Measurements from ENCODE around the gene RAD52. TPM values are rescaled to one million over a fixed set of nuclear protein-coding genes. Genes with fewer than 3 reads are reported as not detected.
"Not testable (repeated sequence)": the region's sequence is repeated elsewhere in the genome, so short reads cannot be mapped to it uniquely, and the experiment has no call there.

The RAD52 gene
- polyA plus RNA-seq, 3 donors = 22.3 to 26.0 (median 24.5) TPM

DNA sequence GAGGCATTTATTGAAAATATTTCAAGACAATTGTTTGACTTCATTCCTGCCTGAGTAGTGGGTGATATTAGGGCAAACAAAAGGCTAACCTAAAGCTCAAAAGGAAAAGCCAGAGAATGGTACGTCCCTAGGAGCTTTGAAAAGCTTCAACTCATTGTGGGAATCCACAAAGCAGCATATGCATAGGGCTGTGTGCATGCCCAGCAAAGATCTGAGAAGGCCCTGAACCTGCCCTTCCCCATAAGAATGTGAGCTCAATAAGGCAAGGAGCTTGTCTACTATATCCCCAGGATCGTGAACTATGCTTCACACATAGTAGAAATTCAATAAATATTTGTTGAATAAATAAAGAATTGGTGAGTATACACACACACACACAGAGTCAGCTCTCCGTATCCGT, 19.1 kb upstream of the RAD52 start:
- no peak for DNase-seq (ENCODE audit: low read depth in 3 of 3, low spot score in 2 of 3)

DNA sequence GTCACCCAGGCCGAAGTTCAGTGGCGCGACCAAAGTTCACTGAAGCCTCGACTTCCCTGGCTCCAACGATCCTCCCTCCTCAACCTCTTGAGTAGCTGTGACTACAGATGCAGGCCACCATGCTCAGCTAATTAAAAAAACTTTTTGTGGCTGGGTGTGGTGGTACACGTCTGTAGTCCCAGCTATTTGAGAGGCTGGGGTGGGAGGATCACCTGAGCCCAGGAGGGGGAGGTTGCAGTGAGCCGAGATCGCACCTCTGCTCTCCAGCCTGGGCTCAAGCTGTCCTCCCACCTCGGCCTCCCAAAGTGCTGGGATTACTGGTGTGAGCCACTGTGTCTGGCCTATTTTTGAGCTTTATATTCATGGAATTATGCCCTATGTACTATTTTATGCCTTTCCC, 18.1 kb upstream of the RAD52 start:
- no peak for DNase-seq (ENCODE audit: low read depth in 3 of 3, low spot score in 2 of 3)

DNA sequence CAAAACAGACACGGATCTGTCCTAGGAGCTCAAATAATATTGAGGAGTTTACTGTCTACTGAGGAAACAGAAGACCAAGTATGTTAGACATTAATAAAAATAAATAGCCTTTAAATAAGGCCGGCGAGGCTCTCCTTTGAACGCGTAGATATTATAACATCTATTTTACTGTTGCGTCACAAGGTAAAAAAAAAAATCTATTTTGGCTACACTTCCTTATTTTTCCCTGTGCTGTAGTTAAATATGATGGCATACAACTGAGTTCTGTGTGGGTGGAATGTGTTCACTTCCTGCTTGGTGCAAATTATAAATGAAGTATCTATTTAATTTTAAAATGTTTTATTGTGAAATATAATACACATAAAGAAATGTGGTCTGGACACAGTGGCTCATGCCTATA, 17.2 kb upstream of the RAD52 start:
- no peak for DNase-seq (ENCODE audit: low read depth in 3 of 3, low spot score in 2 of 3)

DNA sequence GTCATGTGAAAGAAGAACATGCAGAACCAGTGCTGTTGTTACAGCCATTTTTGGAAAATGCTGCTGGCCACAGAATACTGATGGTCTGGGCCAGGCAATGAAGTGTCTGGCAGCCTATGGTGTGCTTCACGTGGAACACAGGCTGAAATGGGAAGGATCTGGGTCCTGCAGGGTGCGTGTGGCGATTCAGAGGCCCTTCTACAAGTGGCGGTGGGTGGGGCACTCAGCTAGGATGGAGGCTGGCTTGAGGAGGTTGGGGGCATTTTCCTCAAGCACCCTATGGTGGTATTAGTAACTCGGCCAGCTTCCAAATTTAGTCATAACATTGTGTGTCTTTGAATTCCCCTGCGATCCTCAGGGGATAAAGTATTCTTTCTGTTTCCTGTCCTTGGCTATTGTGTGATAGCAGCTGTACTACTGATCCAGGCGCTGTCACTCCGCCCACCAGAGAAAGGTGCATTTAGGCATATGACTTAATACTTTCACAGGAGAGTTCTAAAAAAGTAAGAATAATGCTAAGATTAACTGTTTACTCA, 9.2 kb upstream of the RAD52 start:
- DNase-seq (ENCODE audit: low read depth in 3 of 3, low spot score in 2 of 3) = no peak

DNA sequence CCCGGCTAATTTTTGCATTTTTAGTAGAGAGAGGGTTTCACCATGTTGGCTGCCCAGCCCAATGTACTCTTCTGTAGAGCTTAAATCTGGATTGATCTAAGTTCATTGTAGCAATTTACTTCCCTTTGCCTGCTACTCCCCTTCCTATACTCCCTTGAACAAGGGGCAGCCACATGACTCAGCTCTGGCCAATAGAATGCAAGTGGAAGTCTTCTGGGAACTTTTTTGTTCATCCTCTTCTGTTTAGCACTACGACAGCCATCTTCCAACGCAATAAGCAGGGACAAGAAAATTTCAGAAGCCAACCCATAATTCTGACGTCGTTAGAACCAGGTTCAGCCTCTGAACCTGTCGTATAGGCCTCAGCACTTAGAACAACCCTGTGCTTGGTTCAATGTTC, 6.4 kb upstream of the RAD52 start:
- no peak for DNase-seq (ENCODE audit: low read depth in 3 of 3, low spot score in 2 of 3)

DNA sequence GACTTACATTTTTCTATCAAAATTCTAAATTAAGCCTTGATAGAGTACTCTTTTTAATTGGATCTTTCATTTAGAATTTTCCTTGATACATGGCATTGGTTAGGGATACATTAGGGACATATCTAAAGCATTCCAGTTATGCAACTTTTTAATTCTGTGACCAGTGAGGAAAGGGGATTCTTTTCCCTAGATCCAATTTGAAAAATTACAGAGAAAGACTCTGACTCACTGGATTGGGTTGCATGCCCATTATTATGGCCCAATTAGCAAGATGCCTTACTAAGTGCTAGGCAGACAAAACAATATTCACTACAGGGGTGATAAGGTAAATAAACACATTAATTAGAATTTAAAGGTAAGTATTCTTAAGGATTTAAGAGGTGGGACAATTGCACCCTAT, 5.2 kb upstream of the RAD52 start:
- no peak for DNase-seq (ENCODE audit: low read depth in 3 of 3, low spot score in 2 of 3)

DNA sequence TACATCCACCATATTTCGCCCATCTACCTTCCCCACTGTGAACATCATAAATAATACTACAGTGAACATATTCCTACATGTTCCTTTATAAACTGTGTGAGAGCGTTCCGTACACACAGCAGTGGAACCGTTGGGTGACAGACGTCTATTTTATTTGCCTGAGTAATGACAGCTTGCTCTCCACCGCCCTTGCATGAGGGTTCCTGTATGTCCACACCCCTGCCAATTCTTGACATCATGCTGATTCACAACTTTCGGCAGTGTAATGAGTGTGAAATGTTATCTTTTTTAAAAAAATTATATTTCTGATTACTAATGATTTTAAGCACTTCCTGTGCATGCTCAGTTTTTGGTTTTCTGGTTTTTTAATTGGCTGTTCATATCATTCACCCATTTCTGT, 4.3 kb upstream of the RAD52 start:
- DNase-seq (ENCODE audit: low read depth in 3 of 3, low spot score in 2 of 3) = no peak

DNA sequence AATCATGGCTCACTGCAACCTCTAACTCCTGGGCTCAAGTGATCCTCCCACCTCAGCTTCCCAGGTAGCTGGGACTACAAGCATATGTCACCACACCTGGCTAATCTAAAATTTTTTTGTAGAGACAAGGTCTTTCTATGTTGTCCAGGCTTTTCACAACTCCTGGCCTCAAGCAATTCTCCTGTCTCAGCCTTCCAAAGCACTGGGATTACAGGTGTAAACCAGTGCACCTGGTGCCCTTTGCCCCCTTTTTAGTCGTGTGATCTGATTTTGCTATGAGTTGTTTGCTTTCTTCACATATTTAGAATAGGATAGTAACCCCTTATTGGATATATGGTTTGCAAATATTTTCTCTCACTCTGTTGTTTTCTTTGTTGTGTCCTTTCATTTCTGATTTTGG, 1.7 kb upstream of the RAD52 start:
- no peak for DNase-seq (ENCODE audit: low read depth in 3 of 3, low spot score in 2 of 3)

DNA sequence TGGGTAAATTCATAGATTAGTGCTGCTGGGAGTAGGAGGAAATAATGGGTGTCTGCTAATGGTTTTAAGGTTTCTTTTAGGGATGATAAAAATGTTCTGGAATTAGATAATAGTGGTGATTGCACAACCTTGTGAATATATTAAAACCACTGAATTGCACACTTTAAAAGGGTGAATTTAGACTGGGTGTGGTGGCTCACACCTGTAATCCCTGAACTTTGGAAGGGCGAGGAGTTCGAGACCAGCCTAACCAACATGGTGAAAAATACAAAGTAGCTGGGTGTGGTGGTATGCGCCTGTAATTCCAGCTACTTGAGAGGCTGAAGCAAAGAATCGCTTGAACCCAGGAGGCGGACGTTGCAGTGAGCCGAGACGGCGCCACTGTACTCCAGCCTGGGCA, 1.3 kb downstream of the RAD52 start:
- DNase-seq (ENCODE audit: low read depth in 3 of 3, low spot score in 2 of 3) = no peak

DNA sequence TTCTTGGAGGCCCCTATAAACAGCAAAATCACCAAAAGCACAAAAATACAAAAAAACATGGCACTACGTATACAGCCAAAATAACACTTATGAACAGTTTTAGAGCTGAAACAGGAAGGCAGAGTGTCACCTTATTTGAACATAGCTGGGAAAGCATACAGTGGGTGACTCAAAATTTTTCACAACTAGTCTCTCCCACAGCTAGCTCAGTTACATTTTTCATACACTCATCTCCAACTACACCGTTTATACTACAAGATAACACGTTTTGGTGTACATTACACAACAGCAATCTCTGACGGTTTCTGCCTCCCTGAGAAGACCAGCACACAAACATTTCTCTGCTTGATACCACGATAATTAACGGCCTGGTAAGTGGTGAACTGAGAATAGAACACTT, 2.9 kb downstream of the RAD52 start:
- no peak for DNase-seq (ENCODE audit: low read depth in 3 of 3, low spot score in 2 of 3)

DNA sequence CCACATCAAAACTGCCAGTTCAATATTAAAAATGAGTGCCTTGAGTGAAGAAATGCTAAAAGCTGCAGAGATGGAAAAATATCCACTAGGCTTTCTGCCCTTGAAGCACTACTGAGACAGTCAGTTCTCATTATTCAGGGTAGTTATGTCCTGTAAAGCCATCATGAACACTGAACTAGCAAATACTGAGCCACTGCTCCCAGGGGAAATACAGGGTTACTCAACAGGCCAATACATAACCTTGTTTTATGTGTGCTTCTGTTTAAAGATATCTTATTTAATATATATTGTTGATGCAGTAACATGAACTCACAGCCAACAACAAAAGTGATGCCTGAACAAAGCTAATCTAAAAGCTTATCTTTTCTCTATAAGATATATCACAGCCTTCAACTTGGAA, 3.3 kb downstream of the RAD52 start:
- no peak for DNase-seq (ENCODE audit: low read depth in 3 of 3, low spot score in 2 of 3)

DNA sequence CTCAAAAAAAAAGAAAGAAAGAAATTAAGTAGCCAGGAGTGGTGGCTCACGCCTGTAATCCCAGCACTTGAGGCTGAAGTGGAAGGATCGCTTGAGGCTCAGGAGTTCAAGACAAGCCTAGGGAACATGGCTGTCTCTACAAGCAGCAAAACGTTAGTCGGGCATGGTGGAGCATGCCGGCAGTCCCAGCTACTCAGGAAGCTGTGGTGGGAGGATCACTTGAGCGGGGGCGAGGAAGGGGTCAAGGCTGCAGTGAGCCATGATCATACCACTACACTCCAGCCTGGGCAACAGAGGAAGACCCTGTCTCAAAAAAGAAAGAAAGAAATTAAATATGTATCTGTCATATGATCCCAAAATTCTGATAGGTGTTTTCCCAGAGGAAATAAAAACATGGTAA, 5.3 kb downstream of the RAD52 start:
- DNase-seq (ENCODE audit: low read depth in 3 of 3, low spot score in 2 of 3) = no peak

DNA sequence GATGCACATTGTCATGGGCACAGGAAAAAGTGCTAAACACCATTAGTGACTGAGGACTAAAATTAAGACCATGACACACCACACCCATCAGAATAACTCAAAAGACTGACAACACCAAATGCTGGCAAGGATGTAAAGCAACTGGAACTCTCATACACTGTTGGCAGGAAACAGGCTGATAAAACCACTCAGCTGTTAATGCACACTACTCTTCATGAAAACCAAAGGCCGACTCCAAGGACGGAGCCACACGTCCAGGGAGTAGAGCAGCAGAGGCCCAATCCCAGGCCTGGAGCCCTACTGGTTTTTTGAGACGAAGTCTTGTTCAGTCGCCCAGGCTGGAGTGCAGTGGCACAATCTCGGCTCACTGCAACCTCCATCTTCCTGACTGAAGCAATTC, 6.4 kb downstream of the RAD52 start:
- no peak for DNase-seq (ENCODE audit: low read depth in 3 of 3, low spot score in 2 of 3)

DNA sequence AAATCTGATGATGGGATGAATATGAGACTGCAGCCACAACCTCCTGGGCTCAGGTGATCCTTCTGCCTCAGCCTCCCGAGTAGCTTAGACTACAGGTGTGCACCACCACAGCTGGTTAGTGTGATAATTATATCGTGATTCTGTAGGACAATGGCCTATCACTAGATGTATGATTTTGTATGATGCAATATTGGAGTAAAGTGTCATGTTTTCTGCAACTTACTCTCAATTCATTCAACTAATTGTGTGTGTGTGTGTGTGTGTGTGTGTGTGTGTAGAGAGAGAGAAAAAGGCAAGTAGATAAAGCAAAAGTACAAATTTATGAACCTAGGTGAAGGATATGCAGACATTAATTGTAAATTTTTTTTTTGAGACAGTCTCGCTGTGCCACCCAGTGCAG, 10.7 kb downstream of the RAD52 start:
- DNase-seq (ENCODE audit: low read depth in 3 of 3, low spot score in 2 of 3) = no peak

DNA sequence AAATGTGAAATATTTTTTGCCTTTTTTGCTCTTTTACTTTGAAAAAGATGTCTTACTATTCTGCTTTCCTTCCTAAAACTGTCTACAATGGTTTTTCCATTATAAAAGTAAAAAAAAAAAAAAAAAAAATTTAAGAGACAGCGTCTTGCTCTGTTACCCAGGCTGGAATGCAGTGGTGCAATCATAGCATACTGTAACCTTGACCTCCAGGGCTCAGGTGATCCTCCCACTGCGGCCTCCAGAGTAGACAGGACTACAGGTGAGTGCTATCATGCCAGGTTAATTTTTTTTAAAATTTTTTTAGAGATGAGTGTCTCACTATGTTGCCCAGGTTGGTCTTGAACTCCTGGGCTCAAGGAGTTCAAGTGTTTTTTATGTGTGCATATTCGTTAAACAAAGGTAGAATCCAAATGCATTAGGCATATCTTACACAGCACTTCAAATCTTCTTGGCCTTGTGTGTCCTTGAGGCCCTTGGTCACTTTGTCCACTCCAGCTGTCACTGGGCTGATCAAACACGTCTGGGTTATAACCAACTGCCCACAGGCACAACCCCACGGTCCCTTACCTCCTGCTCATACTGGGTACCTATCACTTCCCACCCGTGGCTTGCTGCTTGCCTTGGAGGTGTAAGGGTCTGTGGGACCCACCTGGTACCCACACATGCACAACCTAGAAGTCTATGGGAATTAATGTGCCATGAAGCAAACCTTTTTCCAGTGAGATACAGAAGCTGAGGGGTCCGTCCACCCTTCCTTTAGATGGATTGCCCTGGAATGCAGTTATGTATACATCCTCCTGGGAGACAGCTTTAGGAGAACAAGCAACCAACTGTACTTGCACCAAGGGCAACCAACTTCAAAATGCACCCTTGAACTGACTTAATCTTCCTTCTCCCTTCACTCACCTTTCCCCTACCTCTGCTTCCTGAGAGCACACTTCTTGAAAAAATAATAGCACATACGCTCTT, 12.8 kb downstream of the RAD52 start:
- DNase-seq (ENCODE audit: low read depth in 3 of 3, low spot score in 2 of 3) = no peak

DNA sequence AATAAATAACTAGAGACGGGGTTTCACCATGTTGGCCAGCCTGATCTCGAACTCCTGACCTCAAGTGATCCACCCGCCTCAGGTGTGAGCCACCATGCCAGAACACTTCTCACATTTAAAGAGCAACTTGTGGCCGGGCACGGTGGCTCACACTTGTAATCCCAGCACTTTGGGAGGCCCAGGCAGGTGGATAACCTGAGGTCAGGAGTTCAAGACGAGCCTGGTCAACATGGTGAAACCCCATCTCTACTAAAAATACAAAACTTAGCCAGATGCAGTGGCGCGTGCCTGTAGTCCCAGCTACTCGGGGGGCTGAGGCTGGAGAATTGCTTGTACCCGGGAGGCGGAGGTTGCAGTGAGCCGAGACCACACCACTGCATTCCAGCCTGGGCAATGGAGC, 13.6 kb downstream of the RAD52 start:
- DNase-seq (ENCODE audit: low read depth in 3 of 3, low spot score in 2 of 3) = not testable (repeated sequence)

DNA sequence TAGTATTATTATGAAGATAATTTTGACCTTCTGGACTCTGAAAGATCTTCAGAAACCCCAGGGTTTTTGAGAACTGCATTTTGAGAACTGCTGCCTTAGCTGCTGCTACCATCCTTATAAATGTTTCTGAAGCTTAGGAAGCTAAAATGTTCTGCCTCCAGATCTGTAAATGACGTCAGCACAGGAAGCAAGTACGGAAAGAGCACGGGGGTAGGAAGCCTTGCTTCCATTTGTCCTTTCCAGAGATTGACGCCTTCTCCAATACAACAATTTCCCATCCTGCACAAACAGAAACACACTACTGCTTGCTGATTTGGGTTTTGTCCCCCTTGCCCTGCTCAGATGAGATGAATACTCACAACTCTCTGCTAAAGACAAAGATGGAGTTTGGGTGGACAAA, 17.9 kb downstream of the RAD52 start:
- DNase-seq (ENCODE audit: low read depth in 3 of 3, low spot score in 2 of 3) = no peak

DNA sequence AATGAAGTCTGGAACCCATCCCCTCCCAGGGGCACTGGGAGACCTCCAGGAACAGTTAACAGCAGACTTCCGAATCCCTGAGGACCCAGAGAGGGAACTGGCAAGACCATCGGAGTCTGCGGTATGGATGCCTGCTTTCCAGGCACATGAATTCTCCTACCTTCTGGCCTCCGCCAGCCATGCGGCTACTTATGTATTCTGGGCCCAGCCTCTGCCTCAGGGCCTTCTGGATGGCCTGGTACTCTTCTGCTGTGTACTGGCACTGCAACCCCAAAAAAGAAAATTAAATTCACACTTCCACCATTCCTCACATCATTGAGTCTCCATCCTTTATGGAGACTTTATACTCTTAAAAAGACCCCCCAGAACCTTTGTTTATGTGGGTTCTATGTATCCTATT, 18.4 kb downstream of the RAD52 start:
- no peak for DNase-seq (ENCODE audit: low read depth in 3 of 3, low spot score in 2 of 3)

DNA sequence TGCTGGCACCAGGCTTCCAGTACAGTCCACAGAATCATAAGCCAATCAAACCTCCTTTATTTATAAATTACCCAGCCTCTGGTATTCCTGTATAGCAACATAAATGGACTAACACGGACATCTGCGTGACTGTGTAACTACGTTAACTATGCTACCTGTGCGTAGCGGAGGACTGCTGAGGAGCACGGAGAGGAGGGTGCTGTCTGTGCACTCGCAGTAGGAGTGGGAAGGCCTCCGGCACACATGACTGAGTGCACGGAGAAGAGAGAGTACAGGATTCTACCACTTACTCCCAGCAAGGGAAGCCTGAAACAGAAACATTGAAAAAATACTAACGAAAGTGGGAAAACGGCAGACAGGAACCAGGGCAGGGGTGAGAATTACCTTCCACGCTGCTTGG, 22.9 kb downstream of the RAD52 start:
- no peak for DNase-seq (ENCODE audit: low read depth in 3 of 3, low spot score in 2 of 3)

DNA sequence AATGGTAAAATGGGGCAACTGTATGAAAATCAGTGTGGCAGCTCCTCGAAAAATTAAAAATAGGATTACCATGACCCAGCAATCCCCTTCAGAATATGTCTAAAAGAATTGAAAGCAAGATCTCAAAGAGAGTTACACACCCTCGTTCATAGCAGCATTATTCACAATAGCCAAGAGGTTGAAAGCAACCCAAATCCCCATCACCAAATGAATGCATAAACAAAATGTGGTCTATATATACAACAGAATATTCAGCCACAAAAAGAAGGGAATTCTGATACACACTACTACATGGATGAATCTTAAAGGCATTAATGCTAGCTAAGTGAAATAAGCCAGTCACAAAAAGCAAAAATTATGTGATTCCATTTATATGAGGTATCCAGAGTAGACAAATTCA, 27.2 kb downstream of the RAD52 start:
- DNase-seq (ENCODE audit: low read depth in 3 of 3, low spot score in 2 of 3) = no peak

DNA sequence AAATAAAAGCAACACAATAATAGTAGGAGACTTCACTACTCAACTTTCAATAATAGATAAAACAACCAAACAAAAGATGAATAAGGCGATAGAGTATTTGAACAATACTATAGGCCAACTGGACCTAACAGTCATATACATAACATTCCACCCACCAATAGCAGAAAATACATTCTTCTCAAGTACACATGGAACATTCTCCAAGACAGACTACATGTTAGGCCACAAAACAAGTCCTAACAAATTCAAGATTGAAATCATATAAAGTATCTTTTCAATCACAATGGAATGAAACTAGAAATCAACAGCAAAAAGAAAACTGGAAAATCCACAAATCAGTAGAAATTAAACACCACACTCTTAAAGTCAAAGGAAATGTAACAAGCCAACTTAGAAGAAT, 28.8 kb downstream of the RAD52 start:
- no peak for DNase-seq (ENCODE audit: low read depth in 3 of 3, low spot score in 2 of 3)

DNA sequence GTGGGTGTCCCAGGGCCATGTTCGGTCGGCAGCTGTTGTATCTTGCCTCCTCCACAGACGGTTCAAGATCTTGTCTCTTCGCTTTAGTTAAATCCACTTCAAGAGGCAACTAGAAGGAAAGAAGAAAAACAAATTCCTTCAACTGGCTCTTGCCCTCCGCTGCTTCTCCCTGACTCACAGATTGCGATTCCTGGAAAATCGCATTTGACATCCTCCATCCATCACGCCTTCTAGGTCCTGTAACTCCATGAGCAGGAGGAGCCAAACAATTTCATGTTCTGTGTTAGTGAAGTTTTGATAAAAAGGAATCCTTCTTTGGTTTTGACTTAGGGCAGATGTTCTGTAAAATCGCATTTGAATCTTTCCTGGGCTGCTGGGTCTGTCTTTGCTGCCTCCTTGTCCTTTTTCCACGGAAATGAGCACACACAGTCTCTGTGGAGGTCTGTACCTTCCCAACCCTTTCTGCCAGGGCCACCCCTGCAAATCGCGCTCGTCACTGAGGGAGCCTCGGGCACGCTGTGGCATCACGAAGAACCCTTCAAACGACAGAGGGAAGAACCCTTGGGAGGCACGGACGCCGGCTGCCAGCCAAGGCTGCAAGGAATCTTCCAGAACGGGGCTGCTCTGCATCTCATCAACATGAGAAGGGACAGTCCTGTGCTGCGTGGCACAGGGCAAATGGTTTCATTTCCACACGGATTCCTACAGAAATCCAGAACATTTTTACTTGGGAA, 32.6 kb downstream of the RAD52 start:
- DNase-seq (ENCODE audit: low read depth in 3 of 3, low spot score in 2 of 3) = no peak

Data from right renal cortex interstitium (tissue), 3 donors.